Left forelimb (tissue), 1 donor: ENCODE measurements around the gene MTX1.
"Not testable (repeated sequence)": the region's sequence is repeated elsewhere in the genome, so short reads cannot be mapped to it uniquely, and the experiment has no call there.

ENCODE experiments used
- DNase-seq: peaks from one replicate; pipeline ENCODE4 v3.0.0-alpha.2; 2018; ENCODE audit warnings: low spot score

Gene MTX1

DNA sequence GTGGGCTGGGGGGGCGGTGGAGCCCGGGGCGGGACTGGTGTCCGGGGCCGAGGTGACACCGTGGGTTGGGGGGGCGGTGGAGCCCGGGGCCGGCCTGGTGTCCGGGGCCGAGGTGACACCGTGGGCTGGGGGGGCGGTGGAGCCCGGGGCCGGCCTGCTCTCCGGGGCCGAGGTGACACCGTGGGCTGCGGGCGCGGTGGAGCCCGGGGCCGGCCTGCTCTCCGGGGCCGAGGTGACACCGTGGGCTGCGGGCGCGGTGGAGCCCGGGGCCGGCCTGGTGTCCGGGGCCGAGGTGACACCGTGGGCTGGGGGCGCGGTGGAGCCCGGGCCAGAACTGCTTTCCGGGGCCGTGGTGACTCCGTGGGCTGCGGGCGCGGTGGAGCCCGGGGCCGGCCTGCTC is 18.6 kb upstream of the MTX1 start:
- DNase-seq = not testable (repeated sequence)

DNA sequence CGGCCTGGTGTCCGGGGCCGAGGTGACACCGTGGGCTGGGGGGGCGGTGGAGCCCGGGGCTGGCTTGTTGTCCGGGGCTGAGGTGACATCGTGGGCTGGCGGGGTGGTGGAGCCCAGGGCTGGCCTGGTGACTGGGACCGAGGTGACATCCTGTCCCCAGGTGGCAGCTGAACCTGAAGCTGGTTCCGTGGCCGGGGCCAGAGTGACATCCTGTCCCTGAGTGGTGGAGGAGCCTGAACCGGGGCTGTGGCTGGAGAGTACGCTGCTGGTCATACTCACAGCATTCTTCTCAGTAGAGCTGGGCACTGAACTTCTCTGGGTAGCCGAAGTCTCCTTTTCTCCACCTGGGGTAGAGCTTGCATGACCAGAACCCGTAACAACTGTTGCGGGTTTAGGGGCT is 16.6 kb upstream of the MTX1 start:
- DNase-seq = no peak

DNA sequence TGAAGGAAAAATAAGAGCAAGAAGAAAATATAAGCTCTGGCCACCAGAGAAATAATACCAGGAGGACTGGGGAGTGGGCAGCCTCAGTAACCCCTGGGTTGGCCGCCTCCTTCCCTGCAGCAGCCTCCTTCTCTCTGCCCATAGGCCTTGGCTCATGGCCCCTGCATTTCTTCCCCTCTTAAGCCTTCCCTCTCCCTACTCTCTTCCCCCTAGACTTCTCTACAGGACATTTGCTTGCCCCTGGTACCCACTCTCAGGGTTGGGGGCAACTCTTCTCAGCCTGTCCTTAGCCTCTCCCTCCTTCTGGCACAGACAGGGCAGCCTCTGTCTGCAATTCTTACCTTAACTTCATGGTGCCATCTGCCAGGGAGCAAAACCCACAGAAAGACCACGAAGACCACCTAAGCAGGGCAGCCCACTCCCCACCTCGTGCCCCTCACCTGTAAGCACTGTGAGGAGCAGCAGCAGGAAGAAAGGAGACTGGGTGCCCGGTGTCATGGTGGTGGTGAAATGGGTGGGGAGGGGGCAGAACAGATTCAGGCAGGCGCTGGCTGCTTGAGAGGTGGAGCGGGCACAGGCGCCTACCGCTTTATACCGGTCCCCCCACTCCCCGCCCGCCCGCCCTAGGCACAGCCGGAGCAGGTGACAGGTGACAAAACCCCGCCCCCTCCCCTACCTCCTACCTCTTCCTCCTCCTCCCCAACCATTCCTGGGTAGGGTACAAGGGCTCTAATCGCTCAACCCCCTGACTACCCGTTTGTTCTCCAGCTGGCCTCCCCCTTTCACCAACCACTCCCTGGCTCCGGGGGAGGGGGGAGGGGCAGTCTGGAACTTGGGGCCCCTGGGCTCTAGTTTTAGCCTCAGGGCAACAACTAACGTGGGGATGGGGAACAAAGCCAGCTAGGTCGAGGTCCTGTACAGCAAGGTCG is 15.9 kb upstream of the MTX1 start:
- DNase-seq = no peak

DNA sequence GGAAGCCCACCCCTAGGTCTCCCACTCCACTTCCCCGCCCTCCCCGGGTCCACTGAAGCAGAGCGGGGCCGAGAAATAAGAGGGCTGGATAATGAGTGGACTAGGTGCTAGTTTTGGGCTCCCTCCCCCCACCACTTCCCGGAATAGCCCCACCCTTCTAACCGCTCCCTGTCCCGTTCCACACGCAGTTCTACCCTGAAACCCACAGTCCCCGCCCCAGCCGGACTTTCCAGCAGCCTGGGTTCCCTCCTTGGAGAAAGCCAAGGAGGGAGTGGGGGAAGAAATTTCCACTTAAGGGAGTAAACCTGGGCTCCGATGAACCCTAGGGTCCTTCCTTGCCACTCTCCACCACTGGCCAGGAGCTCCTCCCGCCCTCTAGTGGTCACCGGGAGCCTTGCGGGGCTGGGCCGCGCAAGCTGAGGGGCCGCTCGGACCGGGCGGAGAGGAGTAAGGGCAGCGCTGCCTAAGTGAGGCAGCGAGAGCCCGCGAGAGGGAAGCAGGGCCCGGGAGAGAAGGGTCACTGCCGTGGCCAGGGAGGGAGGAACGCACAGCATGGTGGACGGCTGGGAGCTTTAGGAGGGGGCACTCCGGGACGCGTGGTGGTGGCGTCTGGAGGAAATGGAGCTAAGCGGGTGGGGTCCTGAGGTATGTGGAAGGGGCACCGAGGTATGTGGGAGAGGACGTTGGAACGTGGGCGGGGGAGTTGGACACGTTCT is 15.1 kb upstream of the MTX1 start:
- DNase-seq = peak; percentile 93

DNA sequence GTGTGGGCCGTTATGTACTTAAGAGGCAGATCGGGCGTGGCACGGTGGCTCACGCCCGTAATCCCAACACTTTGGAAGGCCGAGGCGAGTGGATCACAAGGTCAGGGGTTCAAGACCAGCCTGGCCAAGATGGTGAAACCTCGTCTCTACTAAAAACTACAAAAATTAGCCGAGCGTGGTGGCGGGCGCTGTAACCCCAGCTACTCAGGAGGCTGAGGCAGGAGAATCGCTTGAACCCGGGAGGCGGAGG is 14.6 kb upstream of the MTX1 start:
- not testable (repeated sequence) for DNase-seq

DNA sequence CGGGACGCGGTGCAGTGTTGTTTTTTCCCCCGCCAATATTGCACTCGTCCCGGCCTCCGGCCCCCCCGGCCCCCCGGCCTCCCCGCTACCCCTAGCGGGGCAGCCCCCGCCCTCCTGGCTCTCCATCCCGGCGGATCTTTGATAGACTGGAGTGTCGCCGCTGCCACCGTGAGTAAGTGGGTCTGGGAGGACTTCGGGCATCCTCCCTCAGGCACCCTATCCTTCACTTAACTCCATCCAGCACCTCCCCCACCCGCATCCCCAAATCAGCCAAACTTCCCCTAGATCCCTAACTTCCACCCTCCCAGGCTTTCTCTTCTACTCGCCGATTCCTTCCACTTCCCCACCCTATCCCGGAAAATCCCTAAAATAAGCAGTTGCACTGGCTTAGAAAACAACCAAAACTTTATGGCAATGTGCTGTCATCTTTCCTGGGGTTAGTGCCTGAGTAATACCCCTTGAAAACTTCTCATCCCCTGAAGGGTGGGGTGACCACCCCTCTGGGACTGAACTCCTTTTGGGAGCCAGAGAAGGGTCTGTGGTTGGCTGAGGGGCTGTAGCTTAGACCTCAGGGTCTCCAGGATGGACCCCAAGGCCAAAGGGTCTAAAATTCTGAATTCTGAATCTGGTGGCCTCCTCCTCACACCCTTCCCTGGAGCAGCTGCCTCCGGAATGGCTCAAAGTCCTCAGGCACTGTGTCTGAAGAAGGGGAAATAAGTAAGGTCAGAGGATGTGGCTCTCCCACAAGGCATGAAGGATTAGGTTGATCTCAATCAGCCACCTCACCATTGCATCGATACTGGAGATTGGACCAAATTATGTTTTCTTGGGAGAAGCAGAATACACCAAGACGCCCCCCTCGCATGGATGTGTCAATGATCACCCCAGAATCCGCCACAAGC is 13.0 kb upstream of the MTX1 start:
- DNase-seq = no peak

DNA sequence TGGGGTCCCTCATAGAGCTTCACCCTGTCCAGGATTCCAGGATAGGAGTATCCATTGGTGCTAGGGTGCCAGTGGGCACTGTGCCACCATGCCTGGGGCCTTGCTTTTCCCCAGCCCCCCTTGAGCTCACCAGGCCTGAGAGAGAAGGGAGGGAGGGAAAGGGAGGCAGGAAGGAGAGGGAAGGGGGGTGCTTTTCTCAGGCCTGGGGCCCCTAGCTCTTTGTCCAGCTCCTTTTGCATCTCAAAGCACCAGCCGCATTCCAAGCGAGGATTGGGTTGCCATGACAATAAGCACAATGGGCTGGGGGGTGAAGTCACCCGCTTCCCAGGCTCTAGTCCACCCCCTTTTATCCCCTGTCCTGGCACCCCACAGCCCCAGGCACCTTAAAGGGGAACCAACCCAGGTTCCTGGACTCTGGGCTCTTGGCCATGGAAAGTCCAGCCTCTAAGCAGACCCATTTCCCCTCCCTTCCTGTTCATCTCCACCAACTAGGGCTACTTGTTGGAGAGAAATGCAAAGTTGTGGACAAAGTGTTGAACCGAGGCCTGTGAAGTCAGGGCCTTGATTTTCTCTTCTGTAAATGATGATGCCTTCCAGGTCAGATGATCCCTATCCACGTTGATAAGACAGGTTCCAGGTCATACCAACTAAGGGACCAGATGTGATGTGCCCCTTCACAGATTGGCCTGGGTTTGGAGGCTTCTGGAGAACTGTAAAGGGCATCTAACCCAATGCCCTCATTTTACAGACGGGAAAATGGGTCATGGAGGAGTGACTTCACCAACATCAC is 12.2 kb upstream of the MTX1 start:
- DNase-seq = no peak

DNA sequence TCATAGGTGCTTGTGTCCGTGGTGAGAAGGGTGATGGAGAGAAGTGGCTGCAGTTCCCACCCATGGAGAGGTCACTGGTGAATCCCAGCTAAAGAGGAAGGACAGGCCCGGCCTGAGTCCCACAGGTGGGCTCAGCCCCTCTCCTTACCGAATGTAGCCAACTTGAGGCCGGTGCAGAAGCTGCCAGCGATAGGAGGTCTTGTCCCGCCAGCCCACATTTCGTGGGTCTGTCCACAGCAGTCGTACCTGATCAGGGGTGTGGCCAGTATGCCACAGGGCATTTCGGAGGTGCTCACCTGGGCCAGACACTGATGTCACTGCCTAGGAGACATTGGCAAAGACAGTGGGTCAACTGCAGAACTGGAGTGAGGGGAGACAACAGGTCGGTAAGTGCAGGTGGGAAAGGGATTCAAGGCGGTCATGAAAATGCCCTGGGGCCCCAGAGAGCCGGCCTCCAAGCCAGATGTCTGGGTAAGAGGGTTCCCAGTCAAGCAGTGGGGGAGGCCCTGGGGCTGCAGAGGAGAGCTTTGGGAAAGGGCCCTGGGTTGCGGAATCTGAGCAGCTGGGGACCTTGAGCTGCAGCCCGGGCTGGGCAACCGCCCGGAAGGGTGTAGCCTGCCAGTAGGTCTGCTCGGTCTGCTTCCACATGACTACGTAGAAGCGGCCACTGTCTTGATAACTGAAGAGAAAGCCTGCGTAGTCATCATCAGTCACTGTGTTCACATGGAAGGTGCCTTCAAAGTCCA is 11.4 kb upstream of the MTX1 start:
- no peak for DNase-seq

DNA sequence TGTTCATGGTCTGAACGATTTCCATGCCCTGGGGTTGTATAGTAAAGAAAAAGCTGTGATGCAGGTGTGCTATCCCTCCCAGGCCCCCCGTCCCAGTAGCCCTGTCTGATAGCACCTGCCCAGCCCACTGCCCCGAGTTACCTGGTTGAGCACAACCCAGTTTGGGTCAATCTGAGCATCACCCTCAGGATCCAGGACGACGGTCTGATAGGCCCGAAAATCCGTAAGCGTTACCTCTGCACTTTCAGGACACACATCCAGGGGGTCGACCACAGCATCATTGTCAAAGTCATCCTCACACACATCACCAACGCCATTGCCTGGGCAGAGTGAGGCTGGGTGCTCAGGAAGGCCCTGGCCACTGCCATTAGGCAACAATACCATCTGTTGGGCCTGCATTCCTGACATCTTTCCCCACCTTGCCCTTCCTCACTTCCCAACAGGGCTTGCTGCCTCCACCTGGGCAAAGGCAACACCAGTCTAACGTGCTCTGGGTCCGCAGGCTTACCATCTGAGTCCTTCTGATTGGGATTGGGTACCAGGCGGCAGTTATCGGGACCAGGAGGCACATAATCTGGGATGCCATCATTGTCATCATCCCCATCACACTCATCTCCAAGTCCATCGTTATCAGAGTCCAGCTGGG is 10.5 kb upstream of the MTX1 start:
- DNase-seq = no peak

DNA sequence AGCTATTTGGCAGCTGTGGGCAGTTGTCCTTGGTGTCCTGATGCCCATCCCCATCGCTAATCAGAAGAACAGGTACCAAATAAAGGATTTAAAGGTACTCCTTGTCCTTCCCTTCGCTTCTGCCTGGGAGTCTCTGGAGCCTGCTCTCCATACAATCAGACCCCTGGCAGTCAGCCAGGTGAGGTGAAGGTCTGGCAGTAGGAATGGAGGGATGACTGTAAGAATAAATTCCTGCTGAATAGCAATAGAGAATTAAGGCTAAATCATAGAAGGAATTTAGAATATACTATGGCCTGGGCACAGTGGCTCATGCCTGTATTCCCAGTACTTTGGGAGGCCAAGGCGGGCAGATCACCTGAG is 10.0 kb upstream of the MTX1 start:
- DNase-seq = no peak

DNA sequence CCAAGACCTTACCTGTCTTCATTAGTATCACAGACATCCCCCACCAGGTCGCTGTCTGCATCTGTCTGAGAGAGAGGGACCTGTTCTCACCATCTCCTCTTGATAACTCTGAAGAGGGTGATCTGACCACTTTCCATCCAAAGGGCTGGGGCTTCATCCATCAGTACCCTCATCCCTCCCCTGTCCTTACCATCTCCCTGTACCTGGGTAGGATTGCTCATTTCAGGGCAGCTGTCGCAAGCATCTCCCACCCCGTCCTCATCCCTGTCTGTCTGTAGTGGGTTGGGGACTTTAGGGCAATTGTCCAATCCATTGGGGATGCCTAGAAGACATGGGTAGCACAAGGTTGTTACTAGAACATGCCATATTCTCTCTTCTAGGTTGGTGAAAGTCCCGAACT is 8.7 kb upstream of the MTX1 start:
- no peak for DNase-seq

DNA sequence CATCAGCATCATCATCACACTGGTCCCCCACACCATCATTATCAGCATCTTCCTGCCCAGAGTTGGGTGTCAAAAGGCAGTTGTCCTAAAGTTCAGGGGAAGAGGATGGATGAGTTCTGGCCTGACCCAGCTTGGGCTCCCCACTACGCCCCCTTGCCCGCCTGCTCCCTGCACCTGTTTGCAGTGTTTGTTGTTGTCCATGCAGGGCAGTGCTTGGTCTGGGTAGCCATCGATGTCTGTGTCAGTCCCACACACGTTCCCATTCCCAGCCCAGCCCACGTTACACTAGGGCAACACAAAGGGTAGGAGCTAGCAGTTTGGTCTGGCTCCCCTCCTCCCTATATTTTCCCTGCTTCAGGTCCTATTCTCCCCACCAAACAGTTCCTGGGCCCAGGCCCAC is 7.6 kb upstream of the MTX1 start:
- DNase-seq = no peak

DNA sequence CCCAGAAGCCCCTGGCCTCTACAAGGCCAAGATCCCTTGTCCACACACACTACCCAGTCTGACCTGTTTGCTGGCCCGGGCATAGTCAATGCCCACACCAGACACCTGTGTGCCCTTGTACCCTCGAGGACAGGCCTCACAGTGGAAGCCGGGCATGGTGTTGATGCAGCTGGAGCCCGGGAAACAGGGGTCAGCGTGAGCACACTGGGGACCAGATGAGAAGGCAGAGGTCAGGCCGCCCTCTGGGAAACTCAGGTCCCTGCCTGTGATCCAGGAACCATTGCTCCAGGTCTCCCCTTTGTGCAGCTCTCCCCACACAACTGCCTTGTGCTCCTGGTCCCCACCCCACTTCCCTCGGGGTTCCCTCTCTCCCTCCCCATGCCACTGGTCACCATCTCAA is 6.3 kb upstream of the MTX1 start:
- no peak for DNase-seq

DNA sequence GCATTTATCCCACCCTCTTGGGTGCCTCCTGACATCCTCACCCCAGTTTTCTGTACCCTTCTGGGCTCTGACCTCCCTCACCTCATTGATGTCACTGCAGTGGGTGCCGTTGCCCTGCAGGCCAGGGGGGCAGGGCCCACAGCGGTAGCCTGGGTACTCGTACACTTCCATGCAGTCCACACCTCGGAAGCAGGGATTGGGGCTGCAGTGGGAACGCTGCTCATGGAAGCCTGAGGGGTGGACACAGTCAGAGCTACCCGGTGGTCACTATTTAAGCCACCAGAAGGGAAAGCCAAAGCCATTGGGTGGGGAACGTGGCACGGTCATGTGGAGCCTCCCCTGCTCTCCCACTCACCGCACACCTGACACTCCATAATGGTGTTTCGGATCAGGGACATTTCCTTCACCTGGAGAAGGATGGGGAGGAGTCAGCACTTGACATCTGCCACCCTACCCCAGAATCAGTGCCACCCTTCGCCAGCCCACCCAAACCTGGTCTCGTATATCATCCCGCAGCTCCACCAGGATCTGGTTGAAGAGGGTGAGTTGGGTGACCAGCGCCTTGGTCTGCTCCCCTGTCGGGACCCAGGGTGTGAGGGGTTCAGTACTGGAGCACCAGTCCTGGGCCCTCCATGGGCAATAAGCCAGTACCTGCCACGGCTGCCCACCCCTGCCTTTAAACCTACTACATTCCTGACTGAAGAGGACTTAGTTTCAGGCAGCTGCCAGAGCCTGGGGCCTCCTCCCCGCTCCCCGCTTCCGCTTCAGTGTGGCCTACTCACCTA is 5.6 kb upstream of the MTX1 start:
- no peak for DNase-seq

DNA sequence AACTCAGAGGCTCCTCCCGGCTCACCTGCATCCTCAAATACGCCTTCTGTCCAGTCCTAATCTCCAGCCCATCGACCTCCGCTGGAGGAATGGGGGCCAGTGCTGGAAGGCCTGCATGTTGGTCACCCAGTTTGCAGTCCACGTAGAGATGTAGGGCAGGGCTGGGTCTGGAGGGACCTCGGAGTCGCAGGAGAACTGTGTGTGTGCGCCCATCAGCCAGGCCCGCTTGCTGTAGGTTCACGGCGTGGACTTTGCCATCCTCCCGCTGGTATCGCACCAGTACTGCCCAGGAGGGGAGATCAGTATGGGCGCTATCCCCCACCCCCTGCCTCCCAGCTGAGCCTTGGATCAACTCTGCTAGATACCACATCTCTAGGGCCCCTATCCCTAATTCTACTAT is 3.5 kb upstream of the MTX1 start:
- no peak for DNase-seq

DNA sequence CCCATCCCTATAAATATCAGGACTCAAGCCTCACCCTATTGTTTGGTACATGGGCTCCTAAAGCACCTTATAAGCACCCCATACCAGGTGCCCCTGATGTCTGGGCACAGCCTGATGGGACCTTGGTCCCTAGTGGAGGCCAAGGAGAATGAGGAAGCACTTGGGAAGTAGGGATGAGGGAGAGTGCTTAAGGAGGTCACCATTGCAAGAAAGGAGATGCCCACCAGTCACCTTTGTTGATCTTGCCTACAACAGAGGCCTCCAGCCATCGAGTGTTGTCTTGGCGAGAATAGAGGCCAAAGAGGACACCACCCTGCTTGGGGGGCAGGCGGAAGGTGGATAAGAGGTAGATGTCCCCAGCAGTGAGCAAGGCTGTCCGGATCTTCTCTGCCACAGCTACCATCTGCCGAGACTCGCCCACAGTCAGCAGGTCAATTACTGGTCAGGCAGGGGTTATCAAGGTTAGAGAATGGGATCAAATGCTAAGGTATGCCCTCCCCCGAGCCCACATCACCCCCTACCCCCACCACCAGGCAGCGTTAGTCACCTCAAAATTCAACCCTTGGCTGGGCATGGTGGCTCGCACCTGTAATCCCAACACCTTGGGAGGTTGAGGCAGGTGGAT is 2.4 kb upstream of the MTX1 start:
- no peak for DNase-seq

DNA sequence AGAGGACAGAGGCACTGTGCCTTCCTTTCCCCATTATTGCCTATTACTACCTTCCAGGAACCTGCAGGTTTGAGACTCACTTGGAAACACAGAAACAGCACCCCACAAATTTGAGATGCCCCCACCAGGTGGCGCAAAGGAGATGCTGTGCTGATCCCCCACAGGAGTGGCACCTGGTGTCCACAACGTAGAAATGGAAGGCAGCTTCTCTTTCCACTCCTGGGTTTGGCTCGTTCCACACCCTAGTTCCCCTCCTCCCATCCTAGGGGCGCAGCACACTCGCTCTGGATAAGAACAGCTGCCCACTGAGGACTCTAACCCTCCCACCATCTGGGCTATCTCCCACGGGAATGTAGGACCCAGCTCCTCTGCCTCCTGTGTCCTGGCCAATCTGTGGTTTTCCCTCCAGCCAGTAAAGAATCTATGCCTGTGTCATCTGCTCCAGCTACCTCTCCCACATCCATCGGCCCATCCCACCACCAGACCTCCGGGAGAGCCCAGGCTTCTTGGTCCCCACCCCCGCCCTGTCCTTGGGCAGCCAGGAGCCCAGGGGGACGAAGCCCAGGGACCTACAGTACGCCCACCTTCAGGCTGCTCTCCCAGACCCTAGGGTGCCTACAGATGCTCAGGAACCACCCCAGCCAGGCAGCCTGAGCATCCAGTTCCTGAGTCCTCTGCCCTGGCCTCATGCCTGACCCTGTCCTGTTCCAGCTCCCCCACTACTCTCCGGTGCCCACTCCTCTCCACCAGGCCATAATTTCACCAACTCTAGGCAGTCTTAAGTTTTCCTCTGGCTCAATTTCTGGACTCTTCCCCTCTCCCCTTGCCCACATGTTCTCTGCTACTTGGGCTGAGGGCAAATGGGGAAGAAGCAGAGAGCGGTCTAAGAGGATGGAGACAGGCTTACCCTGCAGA is 1.3 kb upstream of the MTX1 start:
- peak; percentile 86 for DNase-seq

DNA sequence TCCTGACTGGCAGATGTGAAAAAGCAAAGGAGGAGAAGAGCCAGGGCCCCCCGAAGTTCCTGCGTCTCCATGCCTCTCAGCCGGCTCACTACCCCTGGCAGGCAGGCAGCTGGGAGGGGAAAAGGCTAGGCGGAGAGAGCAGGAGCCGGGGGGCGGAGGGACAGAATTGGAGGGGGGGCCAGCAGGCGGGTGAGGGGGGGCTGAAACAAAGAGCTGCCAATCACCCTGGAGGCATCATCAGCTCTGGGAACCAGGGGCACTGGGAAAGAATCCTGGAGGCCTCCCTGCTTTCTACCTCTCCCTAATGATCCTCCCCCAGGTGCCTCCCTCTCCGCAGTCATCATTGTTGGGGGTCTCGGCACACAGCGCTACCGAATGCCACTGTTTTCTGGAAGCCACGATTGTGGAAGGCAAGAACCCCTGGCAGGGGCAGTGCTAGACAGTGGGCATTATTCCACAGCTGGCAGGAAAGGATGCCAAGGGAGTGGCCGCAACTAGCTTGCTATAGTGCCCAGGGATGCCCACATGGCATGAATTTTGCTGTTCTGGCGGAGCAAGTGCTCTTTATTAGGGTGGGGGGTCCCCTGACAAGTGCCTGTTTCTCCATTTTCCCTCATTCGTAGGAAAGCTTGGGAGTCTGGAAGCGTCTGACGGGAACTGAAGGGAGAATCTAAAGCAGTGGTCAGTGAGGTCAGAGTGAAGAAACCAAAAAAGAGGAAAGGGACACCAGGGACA is 522 bp upstream of the MTX1 start, which contains the start of gene THBS3:
TSS of gene THBS3 (minus strand) at position 92 of the 735 bp plus-strand sequence. CDS start at position 71, 21 bp downstream.
- peak; percentile 86 for DNase-seq
